ENCODE data around the gene DNMT3A. TPM values are rescaled to one million over a fixed set of nuclear protein-coding genes. Genes with fewer than 3 reads are reported as not detected.

The DNMT3A gene
- total RNA-seq, 2 experiments from 2014 or later: 59.9 to 70.1 TPM

DNA sequence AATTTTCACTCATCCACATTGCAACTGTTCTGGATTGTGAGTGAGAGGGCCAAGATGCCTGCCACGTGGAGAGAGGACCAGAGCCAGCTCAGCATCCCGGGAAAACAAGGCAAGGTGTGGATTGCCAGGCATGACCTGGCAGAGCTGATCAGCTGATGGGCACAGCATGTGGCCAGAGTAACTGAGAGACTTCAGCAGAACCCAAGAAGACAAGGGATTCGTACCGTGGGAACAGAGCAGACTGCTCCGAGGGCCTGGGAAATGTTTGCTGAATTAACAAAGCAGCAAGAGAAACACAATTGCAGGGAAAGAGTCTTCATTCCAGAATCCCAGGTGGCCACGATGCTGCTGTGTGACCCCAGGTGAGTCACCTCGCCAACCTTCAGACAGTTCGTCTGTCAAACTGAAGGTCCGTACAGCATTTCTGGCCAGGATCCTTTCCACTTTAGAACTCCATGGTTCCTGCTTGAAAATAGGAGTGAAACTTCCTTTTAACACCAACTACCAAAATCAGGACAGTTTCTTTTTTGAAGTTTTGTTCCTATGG lies 147.1 kb downstream of the DNMT3A start:
- DNase-seq (no peak), ATAC-seq (no peak)
- Mint-ChIP-seq H3K27me3 (peaks cover 11% of the 10 kb centered on the region), H3K9me3 (ENCODE audit: low read depth) (no peaks in the 10 kb centered on the region), H3K4me3 (no peak overlapping the region), H3K27ac (no peak overlapping the region), H3K4me1 (no peaks in the 10 kb centered on the region), H3K36me3 (no peaks in the 10 kb centered on the region)
- CTCF ChIA-PET: interaction anchor here (1.1 to 3.4 kb wide), 7 partner anchors 13 to 784 kb away, joined by 3 to 42 read pairs (median 8); no protein-coding TSS in a partner anchor

- ATAC-seq (no peak), DNase-seq (no peak)
- H3K36me3 Mint-ChIP-seq: no peaks in the 10 kb centered on the region
- H3K9me3 Mint-ChIP-seq (ENCODE audit: low read depth): no peaks in the 10 kb centered on the region
- CTCF ChIA-PET: interaction anchor here (0.6 to 1.1 kb wide), 2 partner anchors 24 to 963 kb away, joined by 3 read pairs; no protein-coding TSS in a partner anchor
- H3K4me1 Mint-ChIP-seq: no peaks in the 10 kb centered on the region
- H3K27ac Mint-ChIP-seq: no peak overlapping the region
- H3K27me3 Mint-ChIP-seq: peaks cover 19% of the 10 kb centered on the region
- H3K4me3 Mint-ChIP-seq: no peak overlapping the region
Measured at GRCh38 chr2:25190536-25190935, 151.2 kb downstream of the DNMT3A start.

GRCh38 chr2:25188405-25188804 lies 153.3 kb downstream of the DNMT3A start:
- H3K4me1 Mint-ChIP-seq: no peaks in the 10 kb centered on the region
- H3K36me3 Mint-ChIP-seq: no peaks in the 10 kb centered on the region
- no peak overlapping the region for H3K27ac Mint-ChIP-seq
- H3K9me3 Mint-ChIP-seq (ENCODE audit: low read depth): no peaks in the 10 kb centered on the region
- peaks cover 22% of the 10 kb centered on the region for H3K27me3 Mint-ChIP-seq
- CTCF ChIA-PET: no interaction called here
- DNase-seq (no peak), ATAC-seq (no peak)
- H3K4me3 Mint-ChIP-seq: no peak overlapping the region

GRCh38 chr2:25187729-25188350 lies 153.9 kb downstream of the DNMT3A start:
- Mint-ChIP-seq H3K4me3 (no peak overlapping the region), H3K27ac (no peak overlapping the region), H3K4me1 (no peaks in the 10 kb centered on the region), H3K27me3 (peaks cover 22% of the 10 kb centered on the region), H3K36me3 (no peaks in the 10 kb centered on the region), H3K9me3 (ENCODE audit: low read depth) (no peaks in the 10 kb centered on the region)
- no peak for ATAC-seq
- no peak for DNase-seq
- CTCF ChIA-PET: interaction anchor here (1.1 kb wide), 1 partner anchor 213 kb away, joined by 3 read pairs; no protein-coding TSS in a partner anchor

DNA sequence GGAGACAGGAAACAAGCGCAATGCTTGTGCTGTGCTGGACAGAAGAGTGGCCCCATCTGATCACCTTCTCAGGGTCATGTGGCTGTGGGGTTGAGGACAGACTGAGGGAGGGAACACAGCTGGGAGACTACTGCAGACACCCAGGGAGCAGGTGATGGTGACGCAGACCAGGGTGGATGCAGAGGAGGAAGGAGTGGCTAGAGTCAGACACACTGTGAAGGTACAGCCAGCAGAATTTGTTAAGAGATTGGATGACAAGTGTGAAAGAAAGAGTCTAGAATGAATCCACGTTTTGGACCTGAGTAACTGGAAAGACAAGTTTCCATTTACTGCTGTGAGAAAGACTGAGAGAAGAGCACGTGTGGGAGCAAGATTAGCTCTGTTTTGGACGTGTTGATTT lies 157.5 kb downstream of the DNMT3A start:
- Mint-ChIP-seq H3K4me3 (no peak overlapping the region), H3K9me3 (ENCODE audit: low read depth) (no peaks in the 10 kb centered on the region), H3K27ac (no peak overlapping the region), H3K4me1 (no peaks in the 10 kb centered on the region), H3K36me3 (no peaks in the 10 kb centered on the region), H3K27me3 (peaks cover 17% of the 10 kb centered on the region)
- no peak for ATAC-seq
- CTCF ChIA-PET: interaction anchor here (1.2 kb wide), 2 partner anchors 12 to 13 kb away, joined by 3 read pairs; no protein-coding TSS in a partner anchor
- DNase-seq: no peak

DNA sequence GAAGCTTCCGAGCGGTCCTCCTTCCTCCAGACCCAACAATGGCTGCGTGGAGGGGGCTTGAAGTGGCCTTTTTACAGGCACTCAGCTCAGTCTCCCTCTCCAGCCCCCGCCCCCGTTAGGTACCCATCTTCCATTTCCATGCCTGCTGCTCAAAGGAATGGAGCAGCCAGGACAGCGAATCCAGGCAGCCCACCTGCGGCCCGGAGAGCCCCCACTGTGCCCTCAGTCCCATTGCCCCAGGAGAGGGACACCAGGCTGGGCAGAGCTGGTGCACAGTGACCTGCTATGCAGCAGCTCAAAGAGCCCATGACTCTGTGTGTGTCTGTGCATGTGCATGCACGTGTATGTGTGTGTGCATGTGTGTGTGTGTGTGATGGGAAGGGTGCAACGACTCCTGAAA lies 162.7 kb downstream of the DNMT3A start:
- no peak overlapping the region for H3K4me3 Mint-ChIP-seq
- ATAC-seq: no peak
- no peaks in the 10 kb centered on the region for H3K9me3 Mint-ChIP-seq (ENCODE audit: low read depth)
- no peaks in the 10 kb centered on the region for H3K4me1 Mint-ChIP-seq
- CTCF ChIA-PET: interaction anchor here (1.0 to 1.9 kb wide), 3 partner anchors 13 to 18 kb away, joined by 3 to 4 read pairs (median 3); no protein-coding TSS in a partner anchor
- H3K27ac Mint-ChIP-seq: no peak overlapping the region
- H3K27me3 Mint-ChIP-seq: peaks cover 27% of the 10 kb centered on the region
- DNase-seq: no peak
- no peaks in the 10 kb centered on the region for H3K36me3 Mint-ChIP-seq

Small RNA genes within 50 kb of the gene (microRNA-seq; reads per million reads assigned to microRNA genes)
- gene MIR1301: 1,038 reads per million, percentile 84 among the genes with 10 or more reads in this experiment

Other genes starting within 250 kb of the DNMT3A start
- gene POMC, start 173.3 kb downstream of the DNMT3A start, total RNA-seq: 1 to 10 TPM; 4.3 to 4.6 TPM